ENCODE data around the gene RBPJ. TPM values are rescaled to one million over a fixed set of nuclear protein-coding genes. Genes with fewer than 3 reads are reported as not detected.

RBPJ gene
- total RNA-seq, 1 experiment from 2014 or later = 33.7 TPM

DNA sequence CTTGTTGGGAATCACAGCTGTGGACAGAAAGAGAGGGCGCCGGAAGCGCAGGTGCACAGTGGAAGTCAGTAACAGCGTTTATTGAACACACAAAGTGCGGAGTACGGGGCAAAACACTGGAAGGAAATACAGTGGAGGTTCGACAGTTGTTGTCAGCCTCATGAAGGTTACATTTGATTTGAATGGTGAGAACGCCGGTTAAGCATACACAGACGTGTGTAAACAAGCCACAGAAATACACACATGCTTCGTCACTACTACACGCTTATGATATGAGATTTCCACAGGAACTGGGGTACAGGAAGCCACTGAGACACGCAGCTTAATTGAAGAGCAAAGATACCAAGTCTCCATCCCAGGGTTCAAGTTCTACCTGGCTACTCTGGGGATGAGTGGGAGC, 157.5 kb downstream of the RBPJ start:
- in situ Hi-C loops (cut with HindIII; ENCODE audit: low pct_unique_long_range_greater_than_20kb, low sequenced_read_pairs) (no loop called here), intact Hi-C loops (cut with micrococcal nuclease; ENCODE audit: unreplicated experiment) (no loop called here)
- DNase-seq (ENCODE audit: low read depth, low spot score) (no peak), ATAC-seq (no peak)
- TF ChIP-seq, protein P1, sequence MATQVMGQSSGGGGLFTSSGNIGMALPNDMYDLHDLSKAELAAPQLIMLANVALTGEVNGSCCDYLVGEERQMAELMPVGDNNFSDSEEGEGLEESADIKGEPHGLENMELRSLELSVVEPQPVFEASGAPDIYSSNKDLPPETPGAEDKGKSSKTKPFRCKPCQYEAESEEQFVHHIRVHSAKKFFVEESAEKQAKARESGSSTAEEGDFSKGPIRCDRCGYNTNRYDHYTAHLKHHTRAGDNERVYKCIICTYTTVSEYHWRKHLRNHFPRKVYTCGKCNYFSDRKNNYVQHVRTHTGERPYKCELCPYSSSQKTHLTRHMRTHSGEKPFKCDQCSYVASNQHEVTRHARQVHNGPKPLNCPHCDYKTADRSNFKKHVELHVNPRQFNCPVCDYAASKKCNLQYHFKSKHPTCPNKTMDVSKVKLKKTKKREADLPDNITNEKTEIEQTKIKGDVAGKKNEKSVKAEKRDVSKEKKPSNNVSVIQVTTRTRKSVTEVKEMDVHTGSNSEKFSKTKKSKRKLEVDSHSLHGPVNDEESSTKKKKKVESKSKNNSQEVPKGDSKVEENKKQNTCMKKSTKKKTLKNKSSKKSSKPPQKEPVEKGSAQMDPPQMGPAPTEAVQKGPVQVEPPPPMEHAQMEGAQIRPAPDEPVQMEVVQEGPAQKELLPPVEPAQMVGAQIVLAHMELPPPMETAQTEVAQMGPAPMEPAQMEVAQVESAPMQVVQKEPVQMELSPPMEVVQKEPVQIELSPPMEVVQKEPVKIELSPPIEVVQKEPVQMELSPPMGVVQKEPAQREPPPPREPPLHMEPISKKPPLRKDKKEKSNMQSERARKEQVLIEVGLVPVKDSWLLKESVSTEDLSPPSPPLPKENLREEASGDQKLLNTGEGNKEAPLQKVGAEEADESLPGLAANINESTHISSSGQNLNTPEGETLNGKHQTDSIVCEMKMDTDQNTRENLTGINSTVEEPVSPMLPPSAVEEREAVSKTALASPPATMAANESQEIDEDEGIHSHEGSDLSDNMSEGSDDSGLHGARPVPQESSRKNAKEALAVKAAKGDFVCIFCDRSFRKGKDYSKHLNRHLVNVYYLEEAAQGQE (IDR thresholded peaks at IDR 0.05; ENCODE audit: insufficient read depth in 1 of 2, low read depth in 2 of 2, low read length in 1 of 2) = no peak
- TF ChIP-seq TCF7L2 (IDR thresholded peaks at IDR 0.05; ENCODE audit: low read depth, low read length) (no peak), SIN3A (IDR thresholded peaks at IDR 0.05; ENCODE audit: borderline replicate concordance, insufficient read depth, low read depth, low read length) (no peak), POLR2AphosphoS5 (IDR thresholded peaks at IDR 0.05; ENCODE audit: low read depth, low read length) (no peak)
- TF ChIP-seq, protein P2, sequence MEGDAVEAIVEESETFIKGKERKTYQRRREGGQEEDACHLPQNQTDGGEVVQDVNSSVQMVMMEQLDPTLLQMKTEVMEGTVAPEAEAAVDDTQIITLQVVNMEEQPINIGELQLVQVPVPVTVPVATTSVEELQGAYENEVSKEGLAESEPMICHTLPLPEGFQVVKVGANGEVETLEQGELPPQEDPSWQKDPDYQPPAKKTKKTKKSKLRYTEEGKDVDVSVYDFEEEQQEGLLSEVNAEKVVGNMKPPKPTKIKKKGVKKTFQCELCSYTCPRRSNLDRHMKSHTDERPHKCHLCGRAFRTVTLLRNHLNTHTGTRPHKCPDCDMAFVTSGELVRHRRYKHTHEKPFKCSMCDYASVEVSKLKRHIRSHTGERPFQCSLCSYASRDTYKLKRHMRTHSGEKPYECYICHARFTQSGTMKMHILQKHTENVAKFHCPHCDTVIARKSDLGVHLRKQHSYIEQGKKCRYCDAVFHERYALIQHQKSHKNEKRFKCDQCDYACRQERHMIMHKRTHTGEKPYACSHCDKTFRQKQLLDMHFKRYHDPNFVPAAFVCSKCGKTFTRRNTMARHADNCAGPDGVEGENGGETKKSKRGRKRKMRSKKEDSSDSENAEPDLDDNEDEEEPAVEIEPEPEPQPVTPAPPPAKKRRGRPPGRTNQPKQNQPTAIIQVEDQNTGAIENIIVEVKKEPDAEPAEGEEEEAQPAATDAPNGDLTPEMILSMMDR (IDR thresholded peaks at IDR 0.05) = no peak
- ChIA-PET CTCF (no interaction called here), POLR2A (no interaction called here)
- Histone ChIP-seq H3K27ac (ENCODE audit: low read length) (no peak overlapping the region), H3K9me3 (ENCODE audit: control insufficient read depth, insufficient read depth, low read depth, low read length) (no peaks in the 10 kb centered on the region), H3K36me3 (ENCODE audit: control insufficient read depth, insufficient read depth, low read length) (no peaks in the 10 kb centered on the region), H3K4me3 (ENCODE audit: low read depth in 2 of 2, low read length in 2 of 2) (no peak overlapping the region), H3K27me3 (ENCODE audit: control insufficient read depth, insufficient read depth, low read length) (0 out of 2 replicates have a peak, but pooled peaks cover 2% of the 10 kb centered on the region), H3K4me1 (ENCODE audit: control insufficient read depth, insufficient read depth, low read length) (no peaks in the 10 kb centered on the region)
- BruUV-seq (replicated peaks) = no TSS peak

DNA sequence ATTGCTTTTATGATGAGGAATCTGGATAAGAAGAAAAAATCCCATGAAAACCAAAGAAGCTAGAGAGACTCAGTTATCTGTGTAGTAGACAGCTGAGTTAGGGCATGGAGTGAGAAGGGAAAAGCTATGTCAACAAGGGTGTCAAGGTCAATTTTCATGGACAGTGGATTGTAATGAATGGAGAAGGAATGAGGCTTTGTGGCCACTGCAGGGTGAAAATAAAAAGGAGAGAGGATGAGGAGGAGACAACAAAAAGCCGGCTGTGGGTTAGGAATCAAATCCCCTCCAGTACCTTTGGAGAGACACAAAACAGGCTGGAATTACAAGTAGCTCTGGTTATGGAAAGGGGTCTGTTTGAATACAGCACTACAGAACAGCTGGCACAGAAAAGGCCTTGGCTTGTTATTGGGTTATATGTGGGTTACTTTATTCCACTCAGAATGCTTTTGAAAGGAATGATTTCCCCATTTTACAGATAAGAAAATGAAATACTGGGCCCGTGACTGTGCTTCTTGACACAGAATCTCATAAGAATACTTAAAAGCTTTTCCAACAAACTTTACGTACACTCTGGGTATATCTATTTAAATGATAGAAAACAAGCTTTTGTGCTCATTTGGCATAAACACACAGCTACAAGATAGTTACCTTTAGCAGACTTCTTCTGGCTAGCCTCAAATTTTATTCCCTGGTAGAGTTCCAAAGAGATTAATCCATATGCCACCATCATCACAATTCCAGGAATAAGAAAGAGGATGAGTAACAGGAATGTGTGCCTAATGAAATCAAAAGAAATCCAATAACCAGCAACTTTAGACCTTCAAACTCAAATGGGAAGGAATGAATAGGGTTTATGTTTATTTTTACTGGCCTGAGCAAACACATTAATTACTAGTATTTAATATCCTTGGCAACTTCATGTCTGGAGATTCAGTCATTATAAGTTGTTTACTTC, 162.0 kb downstream of the RBPJ start:
- intact Hi-C loops (cut with micrococcal nuclease; ENCODE audit: unreplicated experiment) (no loop called here), in situ Hi-C loops (cut with HindIII; ENCODE audit: low pct_unique_long_range_greater_than_20kb, low sequenced_read_pairs) (no loop called here)
- Histone ChIP-seq H3K4me3 (ENCODE audit: low read depth in 2 of 2, low read length in 2 of 2) (no peak overlapping the region), H3K36me3 (ENCODE audit: control insufficient read depth, insufficient read depth, low read length) (no peaks in the 10 kb centered on the region), H3K4me1 (ENCODE audit: control insufficient read depth, insufficient read depth, low read length) (no peaks in the 10 kb centered on the region), H3K27me3 (ENCODE audit: control insufficient read depth, insufficient read depth, low read length) (peaks cover 4% of the 10 kb centered on the region; the same call in 1 of the 2 replicates), H3K27ac (ENCODE audit: low read length) (no peak overlapping the region), H3K9me3 (ENCODE audit: control insufficient read depth, insufficient read depth, low read depth, low read length) (no peaks in the 10 kb centered on the region)
- DNase-seq (ENCODE audit: low read depth, low spot score) = no peak
- BruUV-seq (replicated peaks) = no TSS peak
- POLR2A ChIA-PET = no interaction called here
- CTCF ChIA-PET = no interaction called here
- TF ChIP-seq POLR2AphosphoS5 (IDR thresholded peaks at IDR 0.05; ENCODE audit: low read depth, low read length) = no peak
- TF ChIP-seq, protein P2 (IDR thresholded peaks at IDR 0.05) = no peak
- TF ChIP-seq SIN3A (IDR thresholded peaks at IDR 0.05; ENCODE audit: borderline replicate concordance, insufficient read depth, low read depth, low read length) = no peak
- TF ChIP-seq, protein P1 (IDR thresholded peaks at IDR 0.05; ENCODE audit: insufficient read depth in 1 of 2, low read depth in 2 of 2, low read length in 1 of 2) = no peak
- TF ChIP-seq TCF7L2 (IDR thresholded peaks at IDR 0.05; ENCODE audit: low read depth, low read length) = no peak
- no peak for ATAC-seq

Measured in Panc1 (cell line).